ENCODE results near the gene SPIN4.
"Not testable (repeated sequence)": the region's sequence is repeated elsewhere in the genome, so short reads cannot be mapped to it uniquely, and the experiment has no call there.

- TF ChIP-seq CTCF (IDR thresholded peaks at IDR 0.05; ENCODE audit: low read length); EZH2 (IDR thresholded peaks at IDR 0.05; ENCODE audit: borderline replicate concordance, low read length): not testable (repeated sequence)
Observed at GRCh38 chrX:63393094-63393493, 42.0 kb upstream of the SPIN4 start.

Data from OCI-LY1 (cell line).